Nephron progenitor cell (in vitro differentiated cells): Measurements from ENCODE around the gene OR10J4.

Experiments used
- DNase-seq: peaks from one replicate; pipeline ENCODE4 v3.0.0; 2021
- H3K27ac Mint-ChIP-seq: 2 replicates; pipeline ENCODE4 v1.8.0; 2021; ENCODE audit warnings: mild to moderate bottlenecking, moderate library complexity, mixed read lengths
- H3K27me3 Mint-ChIP-seq: 2 replicates; pipeline ENCODE4 v1.8.0; 2021; ENCODE audit warnings: mild to moderate bottlenecking, low read depth, mixed read lengths; ENCODE audit not compliant: poor library complexity
- H3K36me3 Mint-ChIP-seq: 2 replicates; pipeline ENCODE4 v1.8.0; 2021; ENCODE audit warnings: low read depth, mixed read lengths
- H3K4me1 Mint-ChIP-seq: 2 replicates; pipeline ENCODE4 v1.8.0; 2021; ENCODE audit warnings: mixed read lengths
- H3K4me3 Mint-ChIP-seq: 2 replicates; pipeline ENCODE4 v1.8.0; 2021; ENCODE audit warnings: mild to moderate bottlenecking, moderate library complexity, mixed read lengths
- H3K9me3 Mint-ChIP-seq: 2 replicates; pipeline ENCODE4 v1.8.0; 2021; ENCODE audit warnings: mild to moderate bottlenecking, moderate library complexity, mixed read lengths
- CTCF ChIP-seq: fragments of 200-600 bp; sonication (generic); IDR thresholded peaks from 2 replicates; pipeline ENCODE4 v1.5.0; 2021; ENCODE audit warnings: antibody characterized with exemption

The OR10J4 gene

GRCh38 chr1:159469921-159470533, 38.0 kb downstream of the OR10J4 start:
- no peaks in the 10 kb centered on the region for H3K36me3 Mint-ChIP-seq
- no peaks in the 10 kb centered on the region for H3K27me3 Mint-ChIP-seq
- no peaks in the 10 kb centered on the region for H3K4me1 Mint-ChIP-seq
- H3K9me3 Mint-ChIP-seq = peaks cover 32% of the 10 kb centered on the region
- DNase-seq = no peak
- no peak overlapping the region for H3K27ac Mint-ChIP-seq
- TF ChIP-seq CTCF = no peak
- no peak overlapping the region for H3K4me3 Mint-ChIP-seq

- H3K27ac Mint-ChIP-seq = no peak overlapping the region
- no peaks in the 10 kb centered on the region for H3K4me1 Mint-ChIP-seq
- H3K36me3 Mint-ChIP-seq = no peaks in the 10 kb centered on the region
- no peak for TF ChIP-seq CTCF
- H3K27me3 Mint-ChIP-seq = no peaks in the 10 kb centered on the region
- H3K4me3 Mint-ChIP-seq = no peak overlapping the region
- DNase-seq = no peak
- H3K9me3 Mint-ChIP-seq = peaks cover 17% of the 10 kb centered on the region
Observed at GRCh38 chr1:159473335-159473734, 41.3 kb downstream of the OR10J4 start.

GRCh38 chr1:159474926-159475325, 42.9 kb downstream of the OR10J4 start:
- no peak for DNase-seq
- Mint-ChIP-seq H3K4me1 (no peaks in the 10 kb centered on the region), H3K27me3 (no peaks in the 10 kb centered on the region), H3K4me3 (no peak overlapping the region), H3K27ac (no peak overlapping the region), H3K36me3 (no peaks in the 10 kb centered on the region), H3K9me3 (peaks cover 14% of the 10 kb centered on the region)
- no peak for TF ChIP-seq CTCF
